Measurements from ENCODE around the gene NANOS3. TPM values are rescaled to one million over a fixed set of nuclear protein-coding genes. Genes with fewer than 3 reads are reported as not detected.

NANOS3 gene
- total and polyA plus RNA-seq, 2 donors: 1.4 to 2.6 TPM

GRCh38 chr19:13888281-13888680 lies 11.3 kb downstream of the NANOS3 start:
- H3K9me3 ChIP-seq (ENCODE audit: control insufficient read depth in 2 of 2, insufficient read depth in 1 of 2, low read length in 1 of 2): no peaks in the 10 kb centered on the region
- peaks cover 19 to 34% of the 10 kb centered on the region in 2 donors for H3K4me1 ChIP-seq (ENCODE audit: control insufficient read depth in 2 of 2, insufficient read depth in 2 of 2, low read length in 2 of 2)
- H3K27me3 ChIP-seq (ENCODE audit: control insufficient read depth in 2 of 2, insufficient read depth in 1 of 2, low read length in 1 of 2): peaks cover 0 to 13% of the 10 kb centered on the region in 2 donors
- no peak overlapping the region for H3K4me3 ChIP-seq (ENCODE audit: low read length in 2 of 2)
- no peaks in the 10 kb centered on the region for H3K36me3 ChIP-seq (ENCODE audit: control insufficient read depth in 2 of 2, insufficient read depth in 2 of 2, low read length in 1 of 2)
- no peak for DNase-seq (ENCODE audit: low read depth in 6 of 9, low spot score in 9 of 9)
- 94% methylated on average over 16 of the region's 16 CpGs for WGBS
- no peak overlapping the region for H3K27ac ChIP-seq (ENCODE audit: low read depth in 1 of 2, low read length in 1 of 2)

GRCh38 chr19:13890136-13890535 lies 13.2 kb downstream of the NANOS3 start:
- peaks cover 0 to 9% of the 10 kb centered on the region in 2 donors for H3K27me3 ChIP-seq (ENCODE audit: control insufficient read depth in 2 of 2, insufficient read depth in 1 of 2, low read length in 1 of 2)
- WGBS: 98% methylated on average over 13 of the region's 13 CpGs
- no peaks in the 10 kb centered on the region for H3K36me3 ChIP-seq (ENCODE audit: control insufficient read depth in 2 of 2, insufficient read depth in 2 of 2, low read length in 1 of 2)
- no peak for DNase-seq (ENCODE audit: low read depth in 6 of 9, low spot score in 9 of 9)
- peaks cover 2 to 16% of the 10 kb centered on the region in 2 donors for H3K4me1 ChIP-seq (ENCODE audit: control insufficient read depth in 2 of 2, insufficient read depth in 2 of 2, low read length in 2 of 2)
- no peak overlapping the region for H3K4me3 ChIP-seq (ENCODE audit: low read length in 2 of 2)
- no peaks in the 10 kb centered on the region for H3K9me3 ChIP-seq (ENCODE audit: control insufficient read depth in 2 of 2, insufficient read depth in 1 of 2, low read length in 1 of 2)
- H3K27ac ChIP-seq (ENCODE audit: low read depth in 1 of 2, low read length in 1 of 2): no peak overlapping the region

GRCh38 chr19:13892870-13893269 lies 15.9 kb downstream of the NANOS3 start:
- Histone ChIP-seq H3K9me3 (ENCODE audit: control insufficient read depth in 2 of 2, insufficient read depth in 1 of 2, low read length in 1 of 2) (no peaks in the 10 kb centered on the region), H3K36me3 (ENCODE audit: control insufficient read depth in 2 of 2, insufficient read depth in 2 of 2, low read length in 1 of 2) (no peaks in the 10 kb centered on the region), H3K27ac (ENCODE audit: low read depth in 1 of 2, low read length in 1 of 2) (no peak overlapping the region), H3K4me3 (ENCODE audit: low read length in 2 of 2) (no peak overlapping the region), H3K4me1 (ENCODE audit: control insufficient read depth in 2 of 2, insufficient read depth in 2 of 2, low read length in 2 of 2) (no peaks in the 10 kb centered on the region), H3K27me3 (ENCODE audit: control insufficient read depth in 2 of 2, insufficient read depth in 1 of 2, low read length in 1 of 2) (no peaks in the 10 kb centered on the region)
- no peak for DNase-seq (ENCODE audit: low read depth in 6 of 9, low spot score in 9 of 9)
- WGBS: 84% methylated on average over 9 of the region's 9 CpGs

DNA sequence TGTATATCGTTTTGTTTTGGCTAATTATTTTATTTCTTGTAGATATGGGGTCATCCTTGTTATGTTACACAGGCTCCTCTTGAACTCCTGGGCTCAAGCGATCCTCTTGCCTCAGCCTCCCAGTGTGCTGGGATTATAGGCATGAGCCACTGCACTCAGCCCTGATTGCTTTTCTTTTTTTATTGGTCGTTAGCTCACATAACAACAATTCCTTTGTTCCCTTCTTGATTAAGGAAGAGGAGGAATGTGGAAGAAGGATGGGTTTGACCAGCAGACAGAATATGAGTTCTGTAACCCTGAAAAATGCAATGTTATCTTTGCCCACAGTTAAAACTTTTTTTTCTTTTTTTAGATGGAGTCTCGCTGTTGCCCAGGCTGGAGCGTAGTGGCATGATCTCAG lies 17.6 kb downstream of the NANOS3 start:
- no peak overlapping the region for H3K27ac ChIP-seq (ENCODE audit: low read depth in 1 of 2, low read length in 1 of 2)
- no peaks in the 10 kb centered on the region for H3K36me3 ChIP-seq (ENCODE audit: control insufficient read depth in 2 of 2, insufficient read depth in 2 of 2, low read length in 1 of 2)
- WGBS: 96% methylated on average over 5 of the region's 5 CpGs
- no peak for DNase-seq (ENCODE audit: low read depth in 6 of 9, low spot score in 9 of 9)
- H3K9me3 ChIP-seq (ENCODE audit: control insufficient read depth in 2 of 2, insufficient read depth in 1 of 2, low read length in 1 of 2): no peaks in the 10 kb centered on the region
- no peaks in the 10 kb centered on the region for H3K27me3 ChIP-seq (ENCODE audit: control insufficient read depth in 2 of 2, insufficient read depth in 1 of 2, low read length in 1 of 2)
- H3K4me1 ChIP-seq (ENCODE audit: control insufficient read depth in 2 of 2, insufficient read depth in 2 of 2, low read length in 2 of 2): no peaks in the 10 kb centered on the region
- H3K4me3 ChIP-seq (ENCODE audit: low read length in 2 of 2): no peak overlapping the region

GRCh38 chr19:13896227-13896626 lies 19.3 kb downstream of the NANOS3 start:
- Histone ChIP-seq H3K27ac (ENCODE audit: low read depth in 1 of 2, low read length in 1 of 2) (no peak overlapping the region), H3K4me1 (ENCODE audit: control insufficient read depth in 2 of 2, insufficient read depth in 2 of 2, low read length in 2 of 2) (no peaks in the 10 kb centered on the region), H3K27me3 (ENCODE audit: control insufficient read depth in 2 of 2, insufficient read depth in 1 of 2, low read length in 1 of 2) (no peaks in the 10 kb centered on the region), H3K4me3 (ENCODE audit: low read length in 2 of 2) (no peak overlapping the region), H3K9me3 (ENCODE audit: control insufficient read depth in 2 of 2, insufficient read depth in 1 of 2, low read length in 1 of 2) (no peaks in the 10 kb centered on the region), H3K36me3 (ENCODE audit: control insufficient read depth in 2 of 2, insufficient read depth in 2 of 2, low read length in 1 of 2) (no peaks in the 10 kb centered on the region)
- WGBS: 98% methylated on average over 2 of the region's 2 CpGs
- DNase-seq (ENCODE audit: low read depth in 6 of 9, low spot score in 9 of 9): no peak

DNA sequence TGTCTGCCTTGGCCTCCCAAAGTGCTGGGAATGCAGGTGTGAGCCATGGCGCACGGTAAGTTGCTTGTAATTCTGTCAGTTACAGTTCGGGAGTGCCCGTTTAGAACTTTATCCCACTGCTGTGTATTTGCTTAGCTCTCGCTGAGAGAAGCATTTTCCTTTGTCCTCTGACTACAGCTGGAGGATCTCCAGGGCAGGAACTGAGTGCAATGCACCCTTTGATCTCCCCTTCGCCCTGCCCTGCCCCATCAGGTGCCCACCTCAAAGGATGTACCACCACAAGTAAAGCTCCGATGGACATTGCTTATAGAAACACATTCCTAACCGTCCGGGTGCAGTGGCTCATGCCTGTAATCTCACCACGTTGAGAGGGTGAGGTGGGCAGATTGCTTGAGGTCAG lies 22.5 kb downstream of the NANOS3 start:
- 81% methylated on average over 10 of the region's 10 CpGs for WGBS
- Histone ChIP-seq H3K27me3 (ENCODE audit: control insufficient read depth in 2 of 2, insufficient read depth in 1 of 2, low read length in 1 of 2) (no peaks in the 10 kb centered on the region), H3K9me3 (ENCODE audit: control insufficient read depth in 2 of 2, insufficient read depth in 1 of 2, low read length in 1 of 2) (no peaks in the 10 kb centered on the region), H3K4me3 (ENCODE audit: low read length in 2 of 2) (no peak overlapping the region), H3K36me3 (ENCODE audit: control insufficient read depth in 2 of 2, insufficient read depth in 2 of 2, low read length in 1 of 2) (no peaks in the 10 kb centered on the region), H3K4me1 (ENCODE audit: control insufficient read depth in 2 of 2, insufficient read depth in 2 of 2, low read length in 2 of 2) (peaks cover 0 to 3% of the 10 kb centered on the region in 2 donors), H3K27ac (ENCODE audit: low read depth in 1 of 2, low read length in 1 of 2) (no peak overlapping the region)
- DNase-seq (ENCODE audit: low read depth in 6 of 9, low spot score in 9 of 9): no peak

- Histone ChIP-seq H3K4me3 (ENCODE audit: low read length in 2 of 2) (no peak overlapping the region), H3K9me3 (ENCODE audit: control insufficient read depth in 2 of 2, insufficient read depth in 1 of 2, low read length in 1 of 2) (no peaks in the 10 kb centered on the region), H3K4me1 (ENCODE audit: control insufficient read depth in 2 of 2, insufficient read depth in 2 of 2, low read length in 2 of 2) (peaks cover 0 to 3% of the 10 kb centered on the region in 2 donors), H3K27me3 (ENCODE audit: control insufficient read depth in 2 of 2, insufficient read depth in 1 of 2, low read length in 1 of 2) (no peaks in the 10 kb centered on the region), H3K27ac (ENCODE audit: low read depth in 1 of 2, low read length in 1 of 2) (no peak overlapping the region), H3K36me3 (ENCODE audit: control insufficient read depth in 2 of 2, insufficient read depth in 2 of 2, low read length in 1 of 2) (no peaks in the 10 kb centered on the region)
- DNase-seq (ENCODE audit: low read depth in 6 of 9, low spot score in 9 of 9): no peak
- 80% methylated on average over 5 of the region's 5 CpGs for WGBS
Observed at GRCh38 chr19:13899912-13900584, 23.1 kb downstream of the NANOS3 start.

DNA sequence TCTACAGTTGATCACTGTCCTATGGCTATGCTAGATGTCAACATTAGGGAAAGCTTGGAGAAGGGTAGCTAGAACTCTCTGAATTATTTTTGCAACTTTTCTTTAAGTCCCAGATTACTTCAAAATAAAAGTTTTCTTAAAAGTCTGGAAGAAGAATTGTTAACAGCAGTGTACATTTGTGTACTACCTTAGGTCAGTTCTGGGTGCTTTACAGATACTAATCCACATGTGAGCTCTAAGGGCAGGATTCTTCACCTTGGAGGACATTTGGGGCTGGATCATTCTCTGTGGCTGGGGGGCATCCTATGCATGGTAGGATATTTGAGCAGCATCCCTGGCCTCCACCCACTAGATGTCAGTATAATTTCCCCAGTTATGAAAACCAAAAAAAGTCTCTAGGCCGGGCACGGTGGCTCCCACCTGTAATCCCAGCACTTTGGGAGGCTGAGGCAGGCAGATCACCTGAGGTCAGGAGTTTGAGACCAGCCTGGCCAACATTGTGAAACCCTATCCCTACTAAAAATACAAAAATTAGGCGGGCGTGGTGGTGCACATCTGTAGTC lies 26.1 kb downstream of the NANOS3 start:
- Histone ChIP-seq H3K4me1 (ENCODE audit: control insufficient read depth in 2 of 2, insufficient read depth in 2 of 2, low read length in 2 of 2) (peaks cover 6 to 15% of the 10 kb centered on the region in 2 donors), H3K27ac (ENCODE audit: low read depth in 1 of 2, low read length in 1 of 2) (no peak overlapping the region), H3K9me3 (ENCODE audit: control insufficient read depth in 2 of 2, insufficient read depth in 1 of 2, low read length in 1 of 2) (peaks cover 0 to 7% of the 10 kb centered on the region in 2 donors), H3K27me3 (ENCODE audit: control insufficient read depth in 2 of 2, insufficient read depth in 1 of 2, low read length in 1 of 2) (no peaks in the 10 kb centered on the region), H3K4me3 (ENCODE audit: low read length in 2 of 2) (no peak overlapping the region), H3K36me3 (ENCODE audit: control insufficient read depth in 2 of 2, insufficient read depth in 2 of 2, low read length in 1 of 2) (no peaks in the 10 kb centered on the region)
- 83% methylated on average over 4 of the region's 4 CpGs for WGBS
- peak in 1 of 9 donors; percentile 37 for DNase-seq (ENCODE audit: low read depth in 6 of 9, low spot score in 9 of 9)

- Histone ChIP-seq H3K4me3 (ENCODE audit: low read length in 2 of 2) (peak within 1 kb of the TSS; percentile 66 to 84), H3K27ac (ENCODE audit: low read depth in 1 of 2, low read length in 1 of 2) (peak within 1 kb of the TSS in 1 of 2 donors; percentile 61)
- peak; percentile 75 to 95 (median 87) for DNase-seq (ENCODE audit: low read depth in 6 of 9, low spot score in 9 of 9)
Observed at GRCh38 chr19:13905634-13906520, 28.9 kb downstream of the NANOS3 start, which contains the start of the genes BRME1 and CC2D1A. TSS of gene BRME1 (minus strand) at chr19:13906117. CDS start at chr19:13904892, 1,225 bp downstream. TSS of gene CC2D1A (plus strand) at chr19:13906201. CDS start at chr19:13906442, 241 bp downstream.

More at GRCh38 chr19:13905634-13906520, 28.9 kb downstream of the NANOS3 start, which contains the start of the genes BRME1 and CC2D1A:
- peaks cover 3 to 10% of the 10 kb centered on the region in 2 donors for H3K36me3 ChIP-seq (ENCODE audit: control insufficient read depth in 2 of 2, insufficient read depth in 2 of 2, low read length in 1 of 2)
- no peaks in the 10 kb centered on the region for H3K27me3 ChIP-seq (ENCODE audit: control insufficient read depth in 2 of 2, insufficient read depth in 1 of 2, low read length in 1 of 2)
- H3K4me1 ChIP-seq (ENCODE audit: control insufficient read depth in 2 of 2, insufficient read depth in 2 of 2, low read length in 2 of 2): peaks cover 6 to 15% of the 10 kb centered on the region in 2 donors
- 11% methylated on average over 86 of the region's 86 CpGs for WGBS
- peaks cover 0 to 7% of the 10 kb centered on the region in 2 donors for H3K9me3 ChIP-seq (ENCODE audit: control insufficient read depth in 2 of 2, insufficient read depth in 1 of 2, low read length in 1 of 2)

Data from thymus (tissue), 11 donors.